ENCODE results near the gene ST7. TPM values are rescaled to one million over a fixed set of nuclear protein-coding genes. Genes with fewer than 3 reads are reported as not detected.

The ST7 gene
- total and polyA plus RNA-seq, 2 of the 8 experiments (the other 6 are each of a cell fraction or from before 2014, with no cell fraction given), result 16.3 to 18.0 TPM

DNA sequence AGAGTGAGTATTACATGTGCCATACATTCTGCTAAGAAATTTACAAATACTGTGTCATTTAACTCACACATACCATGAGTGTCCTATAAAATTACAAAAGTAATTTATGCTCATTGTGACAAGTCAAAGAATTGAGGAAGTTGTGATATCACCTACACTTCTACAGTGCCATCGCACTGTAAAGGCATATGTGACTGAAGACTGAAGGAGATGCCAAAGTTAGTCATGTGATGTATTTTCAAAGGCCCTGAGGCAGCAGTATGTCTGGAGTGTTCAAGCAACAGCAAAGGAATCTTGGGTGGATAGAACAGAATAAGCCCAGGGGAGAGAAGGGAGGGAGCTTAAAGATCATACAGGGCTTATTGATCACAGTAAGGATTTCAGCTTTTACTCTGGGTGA lies 192.8 kb downstream of the ST7 start:
- no peak overlapping the region for H2BK5ac ChIP-seq (ENCODE audit: low read depth, low read length)
- H2BK12ac ChIP-seq (ENCODE audit: low read depth, low read length), result no peak overlapping the region
- no peak overlapping the region for H3K4me2 ChIP-seq (ENCODE audit: insufficient read depth in 1 of 2, low read depth in 2 of 2, low read length in 2 of 2)
- H3K79me2 ChIP-seq (ENCODE audit: control insufficient read depth in 1 of 2, insufficient read depth in 2 of 2, low read length in 2 of 2), result no peaks in the 10 kb centered on the region
- no peak overlapping the region for H2AK5ac ChIP-seq (ENCODE audit: low read depth, low read length)
- H3K4me1 ChIP-seq (replicated peaks in 1 of 4; ENCODE audit: control insufficient read depth in 3 of 4, insufficient read depth in 4 of 4, low read length in 3 of 4), result peaks cover under 1 to 13% (median 6%) of the 10 kb centered on the region in 4 experiments; a peak in 5 of 7 replicates
- no peaks in the 10 kb centered on the region for H4K20me1 ChIP-seq (replicated peaks in 1 of 2; ENCODE audit: control insufficient read depth in 1 of 2, insufficient read depth in 2 of 2, low read length in 2 of 2)
- H3K18ac ChIP-seq (ENCODE audit: extremely low read depth, low read length), result no peak overlapping the region
- H4K8ac ChIP-seq (ENCODE audit: extremely low read depth, insufficient read depth, low read length), result no peak overlapping the region
- DNase-seq (ENCODE audit: low read depth in 1 of 2, low spot score in 2 of 2) (no peak), FAIRE-seq (no peak)
- H2BK20ac ChIP-seq (ENCODE audit: low read length), result no peak overlapping the region
- no peak overlapping the region for H3K14ac ChIP-seq (ENCODE audit: insufficient read length)
- H3K27ac ChIP-seq (ENCODE audit: low read depth, low read length), result no peak overlapping the region
- no peaks in the 10 kb centered on the region for H3K27me3 ChIP-seq (replicated peaks in 1 of 4; ENCODE audit: control insufficient read depth in 3 of 4, extremely low read depth in 1 of 4, insufficient read depth in 3 of 4, low read length in 3 of 4)
- no peak overlapping the region for H2BK120ac ChIP-seq (replicated peaks; ENCODE audit: low read depth, low read length)
- no peaks in the 10 kb centered on the region for H3K23me2 ChIP-seq (ENCODE audit: low read depth, low read length)
- H3K9me3 ChIP-seq (ENCODE audit: insufficient read depth in 2 of 2, low read depth in 1 of 2, low read length in 1 of 2), result no peaks in the 10 kb centered on the region
- no peaks in the 10 kb centered on the region for H3K79me1 ChIP-seq (ENCODE audit: low read depth, low read length)
- no peak overlapping the region for H3K9ac ChIP-seq (replicated peaks in 1 of 4; ENCODE audit: extremely low read depth in 1 of 4, low read depth in 3 of 4, low read length in 3 of 4)
- no peak overlapping the region for H3K4ac ChIP-seq (replicated peaks; ENCODE audit: insufficient read length, low read depth, low read length)
- CTCF ChIA-PET (ENCODE audit: partially characterized antibody), result interaction anchor here (0.9 to 1.9 kb wide), 3 partner anchors 10 to 22 kb away, joined by 3 to 6 read pairs (median 3); no protein-coding TSS in a partner anchor
- no peak overlapping the region for H3K56ac ChIP-seq (replicated peaks; ENCODE audit: insufficient read length, low read depth, low read length)
- H4K91ac ChIP-seq (replicated peaks; ENCODE audit: insufficient read length, low read length), result no peak overlapping the region
- WGBS, 2 experiments (ENCODE audit: extremely low coverage in 1 of 2, insufficient coverage in 1 of 2, insufficient read length in 1 of 2, insufficient replicate concordance in 2 of 2, low coverage in 1 of 2, low lambda C conversion rate in 2 of 2, missing lambda C conversion rate in 1 of 2), result 88% methylated on average over 1 of the region's 1 CpG; no CpG with 5 or more reads in 1 of the 2 experiments
- H2AFZ ChIP-seq (ENCODE audit: low read length), result no peak overlapping the region
- H3K23ac ChIP-seq (ENCODE audit: insufficient read length), result no peak overlapping the region
- no peak overlapping the region for H3K4me3 ChIP-seq (ENCODE audit: extremely low read depth in 1 of 4, insufficient read depth in 2 of 4, low read depth in 3 of 4, low read length in 4 of 4)
- POLR2A ChIA-PET (ENCODE audit: partially characterized antibody), result no interaction called here
- H4K5ac ChIP-seq (ENCODE audit: insufficient read length, low read depth, low read length), result no peak overlapping the region
- no peaks in the 10 kb centered on the region for H3K36me3 ChIP-seq (ENCODE audit: control insufficient read depth in 2 of 4, insufficient read depth in 4 of 4, low read length in 3 of 4)
- no peak overlapping the region for H2BK15ac ChIP-seq (ENCODE audit: low read length)
- no peak for TF ChIP-seq KDM5A (IDR thresholded peaks at IDR 0.05; ENCODE audit: low read length)
- TF ChIP-seq CHD1 (IDR thresholded peaks at IDR 0.05; ENCODE audit: low read depth, low read length), result no peak
- TF ChIP-seq SP2 (IDR thresholded peaks at IDR 0.05; ENCODE audit: low read length), result no peak
- no peak for TF ChIP-seq HDAC2 (IDR thresholded peaks at IDR 0.05; ENCODE audit: borderline replicate concordance in 1 of 2, low read depth in 2 of 2, low read length in 2 of 2)
- TF ChIP-seq HDAC6 (IDR thresholded peaks at IDR 0.05; ENCODE audit: low read depth, low read length), result no peak
- no peak for TF ChIP-seq GABPA (IDR thresholded peaks at IDR 0.05; ENCODE audit: borderline replicate concordance, insufficient read depth, low read length)
- TF ChIP-seq CREB1 (IDR thresholded peaks at IDR 0.05), result no peak
- no peak for TF ChIP-seq KDM4A (IDR thresholded peaks at IDR 0.05; ENCODE audit: low read depth, low read length, severe bottlenecking)
- no peak for TF ChIP-seq BRCA1 (IDR thresholded peaks at IDR 0.05; ENCODE audit: low read depth, low read length)
- no peak for TF ChIP-seq RXRA (IDR thresholded peaks at IDR 0.05; ENCODE audit: insufficient read depth, low read depth, low read length)
- no peak for TF ChIP-seq ASH2L (IDR thresholded peaks at IDR 0.05; ENCODE audit: low read length)
- no peak for TF ChIP-seq KDM1A (IDR thresholded peaks at IDR 0.05; ENCODE audit: borderline replicate concordance, low read length)
- TF ChIP-seq, protein P1, sequence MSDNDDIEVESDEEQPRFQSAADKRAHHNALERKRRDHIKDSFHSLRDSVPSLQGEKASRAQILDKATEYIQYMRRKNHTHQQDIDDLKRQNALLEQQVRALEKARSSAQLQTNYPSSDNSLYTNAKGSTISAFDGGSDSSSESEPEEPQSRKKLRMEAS (IDR thresholded peaks at IDR 0.05), result no peak
- no peak for TF ChIP-seq SP1 (IDR thresholded peaks at IDR 0.05; ENCODE audit: low read depth, low read length)
- TF ChIP-seq SIX5 (IDR thresholded peaks at IDR 0.05; ENCODE audit: low read depth, low read length), result no peak

Measured in H1 (cell line).